ENCODE data around the gene ALDOB.

The ALDOB gene

GRCh38 chr9:101451498-101451897 lies 15.9 kb upstream of the ALDOB start:
- H3K9me3 Mint-ChIP-seq, result no peaks in the 10 kb centered on the region
- no peaks in the 10 kb centered on the region for H3K36me3 Mint-ChIP-seq (ENCODE audit: insufficient read depth)
- H3K4me3 Mint-ChIP-seq, result no peak overlapping the region
- H3K27ac Mint-ChIP-seq (ENCODE audit: low read depth), result no peak overlapping the region
- peaks cover 64% of the 10 kb centered on the region for H3K27me3 Mint-ChIP-seq
- peaks cover 13% of the 10 kb centered on the region for H3K4me1 Mint-ChIP-seq
- no peak for ATAC-seq (replicated peaks; ENCODE audit: extremely low read depth, poor library complexity, severe bottlenecking)
- DNase-seq (ENCODE audit: low spot score in 2 of 2), result no peak

- no peak overlapping the region for H3K27ac Mint-ChIP-seq (ENCODE audit: low read depth)
- ATAC-seq (replicated peaks; ENCODE audit: extremely low read depth, poor library complexity, severe bottlenecking) (no peak), DNase-seq (ENCODE audit: low spot score in 2 of 2) (no peak)
- H3K4me1 Mint-ChIP-seq, result peaks cover 13% of the 10 kb centered on the region
- H3K4me3 Mint-ChIP-seq, result no peak overlapping the region
- H3K27me3 Mint-ChIP-seq, result peaks cover 66% of the 10 kb centered on the region
- no peaks in the 10 kb centered on the region for H3K36me3 Mint-ChIP-seq (ENCODE audit: insufficient read depth)
- H3K9me3 Mint-ChIP-seq, result no peaks in the 10 kb centered on the region
Measured at GRCh38 chr9:101450931-101451330, 15.4 kb upstream of the ALDOB start.

- Mint-ChIP-seq H3K27ac (ENCODE audit: low read depth) (peak overlapping the region; percentile 11), H3K9me3 (no peaks in the 10 kb centered on the region), H3K4me3 (peak overlapping the region; percentile 67), H3K27me3 (peaks cover 82% of the 10 kb centered on the region), H3K4me1 (peaks cover 13% of the 10 kb centered on the region), H3K36me3 (ENCODE audit: insufficient read depth) (no peaks in the 10 kb centered on the region)
- ATAC-seq (replicated peaks; ENCODE audit: extremely low read depth, poor library complexity, severe bottlenecking), result no peak
- DNase-seq (ENCODE audit: low spot score in 2 of 2), result peak; percentile 14 to 26
Measured at GRCh38 chr9:101449071-101449721, 13.6 kb upstream of the ALDOB start.

GRCh38 chr9:101448680-101449070 lies 13.1 kb upstream of the ALDOB start:
- ATAC-seq (replicated peaks; ENCODE audit: extremely low read depth, poor library complexity, severe bottlenecking), result no peak
- Mint-ChIP-seq H3K4me3 (peak overlapping the region; percentile 67), H3K4me1 (peaks cover 13% of the 10 kb centered on the region), H3K27me3 (peaks cover 84% of the 10 kb centered on the region), H3K27ac (ENCODE audit: low read depth) (peak overlapping the region; percentile 11), H3K9me3 (no peaks in the 10 kb centered on the region), H3K36me3 (ENCODE audit: insufficient read depth) (no peaks in the 10 kb centered on the region)
- no peak for DNase-seq (ENCODE audit: low spot score in 2 of 2)

GRCh38 chr9:101446732-101447131 lies 11.2 kb upstream of the ALDOB start:
- H3K9me3 Mint-ChIP-seq, result no peaks in the 10 kb centered on the region
- no peak overlapping the region for H3K4me3 Mint-ChIP-seq
- H3K27me3 Mint-ChIP-seq, result peaks cover 84% of the 10 kb centered on the region
- H3K4me1 Mint-ChIP-seq, result peaks cover 13% of the 10 kb centered on the region
- H3K27ac Mint-ChIP-seq (ENCODE audit: low read depth), result no peak overlapping the region
- DNase-seq (ENCODE audit: low spot score in 2 of 2) (no peak), ATAC-seq (replicated peaks; ENCODE audit: extremely low read depth, poor library complexity, severe bottlenecking) (no peak)
- H3K36me3 Mint-ChIP-seq (ENCODE audit: insufficient read depth), result no peaks in the 10 kb centered on the region

- H3K4me1 Mint-ChIP-seq, result peaks cover 13% of the 10 kb centered on the region
- no peaks in the 10 kb centered on the region for H3K36me3 Mint-ChIP-seq (ENCODE audit: insufficient read depth)
- peaks cover 79% of the 10 kb centered on the region for H3K27me3 Mint-ChIP-seq
- no peak for DNase-seq (ENCODE audit: low spot score in 2 of 2)
- no peak for ATAC-seq (replicated peaks; ENCODE audit: extremely low read depth, poor library complexity, severe bottlenecking)
- H3K9me3 Mint-ChIP-seq, result no peaks in the 10 kb centered on the region
- no peak overlapping the region for H3K27ac Mint-ChIP-seq (ENCODE audit: low read depth)
- no peak overlapping the region for H3K4me3 Mint-ChIP-seq
Measured at GRCh38 chr9:101445353-101446029, 9.9 kb upstream of the ALDOB start.

GRCh38 chr9:101443364-101443771 lies 7.8 kb upstream of the ALDOB start:
- DNase-seq (ENCODE audit: low spot score in 2 of 2) (no peak), ATAC-seq (replicated peaks; ENCODE audit: extremely low read depth, poor library complexity, severe bottlenecking) (no peak)
- Mint-ChIP-seq H3K27me3 (peaks cover 74% of the 10 kb centered on the region), H3K9me3 (no peaks in the 10 kb centered on the region), H3K4me3 (no peak overlapping the region), H3K36me3 (ENCODE audit: insufficient read depth) (no peaks in the 10 kb centered on the region), H3K27ac (ENCODE audit: low read depth) (no peak overlapping the region), H3K4me1 (peaks cover under 1% of the 10 kb centered on the region)

GRCh38 chr9:101442736-101443135 lies 7.2 kb upstream of the ALDOB start:
- H3K27ac Mint-ChIP-seq (ENCODE audit: low read depth), result no peak overlapping the region
- H3K27me3 Mint-ChIP-seq, result peaks cover 70% of the 10 kb centered on the region
- H3K36me3 Mint-ChIP-seq (ENCODE audit: insufficient read depth), result no peaks in the 10 kb centered on the region
- DNase-seq (ENCODE audit: low spot score in 2 of 2), result no peak
- H3K9me3 Mint-ChIP-seq, result no peaks in the 10 kb centered on the region
- no peak for ATAC-seq (replicated peaks; ENCODE audit: extremely low read depth, poor library complexity, severe bottlenecking)
- no peak overlapping the region for H3K4me3 Mint-ChIP-seq
- H3K4me1 Mint-ChIP-seq, result no peaks in the 10 kb centered on the region

GRCh38 chr9:101442318-101442717 lies 6.7 kb upstream of the ALDOB start:
- Mint-ChIP-seq H3K4me1 (no peaks in the 10 kb centered on the region), H3K27ac (ENCODE audit: low read depth) (no peak overlapping the region), H3K36me3 (ENCODE audit: insufficient read depth) (no peaks in the 10 kb centered on the region), H3K4me3 (no peak overlapping the region), H3K9me3 (no peaks in the 10 kb centered on the region), H3K27me3 (peaks cover 75% of the 10 kb centered on the region)
- no peak for DNase-seq (ENCODE audit: low spot score in 2 of 2)
- ATAC-seq (replicated peaks; ENCODE audit: extremely low read depth, poor library complexity, severe bottlenecking), result no peak

GRCh38 chr9:101440714-101441230 lies 5.2 kb upstream of the ALDOB start:
- Mint-ChIP-seq H3K27me3 (peaks cover 77% of the 10 kb centered on the region), H3K4me3 (no peak overlapping the region), H3K27ac (ENCODE audit: low read depth) (no peak overlapping the region), H3K4me1 (no peaks in the 10 kb centered on the region), H3K9me3 (no peaks in the 10 kb centered on the region), H3K36me3 (ENCODE audit: insufficient read depth) (no peaks in the 10 kb centered on the region)
- DNase-seq (ENCODE audit: low spot score in 2 of 2) (no peak), ATAC-seq (replicated peaks; ENCODE audit: extremely low read depth, poor library complexity, severe bottlenecking) (no peak)

GRCh38 chr9:101438523-101438922 lies 2.9 kb upstream of the ALDOB start:
- H3K36me3 Mint-ChIP-seq (ENCODE audit: insufficient read depth), result no peaks in the 10 kb centered on the region

GRCh38 chr9:101437806-101438232 lies 2.2 kb upstream of the ALDOB start:
- ATAC-seq (replicated peaks; ENCODE audit: extremely low read depth, poor library complexity, severe bottlenecking) (no peak), DNase-seq (ENCODE audit: low spot score in 2 of 2) (no peak)
- H3K4me3 Mint-ChIP-seq, result no peak overlapping the region
- H3K27ac Mint-ChIP-seq (ENCODE audit: low read depth), result no peak overlapping the region
- no peaks in the 10 kb centered on the region for H3K4me1 Mint-ChIP-seq
- H3K27me3 Mint-ChIP-seq, result peaks cover 74% of the 10 kb centered on the region
- no peaks in the 10 kb centered on the region for H3K9me3 Mint-ChIP-seq
- H3K36me3 Mint-ChIP-seq (ENCODE audit: insufficient read depth), result no peaks in the 10 kb centered on the region

More at GRCh38 chr9:101438523-101438922, 2.9 kb upstream of the ALDOB start:
- ATAC-seq (replicated peaks; ENCODE audit: extremely low read depth, poor library complexity, severe bottlenecking) (no peak), DNase-seq (ENCODE audit: low spot score in 2 of 2) (no peak)
- Mint-ChIP-seq H3K9me3 (no peaks in the 10 kb centered on the region), H3K27ac (ENCODE audit: low read depth) (no peak overlapping the region), H3K4me3 (no peak overlapping the region), H3K27me3 (peaks cover 78% of the 10 kb centered on the region), H3K4me1 (no peaks in the 10 kb centered on the region)

GRCh38 chr9:101434998-101435397 lies 576 bp downstream of the ALDOB start:
- Mint-ChIP-seq H3K36me3 (ENCODE audit: insufficient read depth) (no peaks in the 10 kb centered on the region), H3K4me1 (no peaks in the 10 kb centered on the region), H3K9me3 (no peaks in the 10 kb centered on the region), H3K27ac (ENCODE audit: low read depth) (no peak overlapping the region), H3K4me3 (no peak overlapping the region), H3K27me3 (peaks cover 68% of the 10 kb centered on the region)
- no peak for ATAC-seq (replicated peaks; ENCODE audit: extremely low read depth, poor library complexity, severe bottlenecking)
- no peak for DNase-seq (ENCODE audit: low spot score in 2 of 2)

Data from central memory CD8-positive, alpha-beta T cell (primary cell).